GM19452 (cell line): ENCODE measurements around the gene RFX5.
"Not testable (repeated sequence)": the region's sequence is repeated elsewhere in the genome, so short reads cannot be mapped to it uniquely, and the experiment has no call there.

ENCODE experiments used
- ATAC-seq: cut with Tn5 transposase; IDR thresholded peaks from one replicate; pipeline ENCODE4 v1.9.1; 2021; ENCODE audit not compliant: unreplicated experiment

The RFX5 gene

DNA sequence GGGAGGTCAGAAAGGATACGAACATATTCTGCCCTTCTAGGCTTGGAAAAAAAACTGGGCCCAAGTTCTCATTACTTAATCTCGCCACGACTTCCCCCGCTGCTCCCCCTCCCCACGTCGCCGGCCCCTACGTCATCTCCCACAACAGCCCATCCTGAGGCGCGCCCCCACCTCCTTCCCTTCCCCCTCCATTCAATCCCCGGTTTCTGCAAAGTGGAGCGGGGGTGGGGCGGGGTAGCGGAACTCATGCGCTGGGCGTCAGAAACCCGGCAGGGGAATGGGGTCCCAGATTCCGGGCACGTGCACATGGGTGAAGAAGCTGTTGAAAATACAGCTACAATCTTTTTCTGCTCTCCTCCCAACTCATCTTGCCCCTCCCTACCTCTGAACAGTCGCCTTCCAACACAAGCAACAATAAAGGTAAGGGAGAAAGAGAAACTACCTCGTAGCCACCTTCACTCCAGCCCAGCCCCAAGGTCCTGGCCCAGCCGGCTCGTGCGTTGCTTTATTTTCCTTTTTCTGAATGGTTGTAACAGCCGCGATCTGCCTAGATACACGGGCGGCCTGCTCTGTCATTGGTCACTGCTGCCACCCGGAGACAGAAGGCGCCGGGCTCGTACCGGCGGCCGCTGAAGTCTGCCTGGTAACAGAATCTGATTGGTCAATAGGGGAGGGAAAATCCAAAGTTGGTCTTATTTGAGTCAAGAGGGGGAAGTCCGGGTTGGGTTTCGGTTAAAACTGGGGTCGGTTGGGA is at the start of gene RFX5:
Gene RFX5, minus strand, starts transcription at position 484 of the 754 bp plus-strand sequence. CDS start 932 bp downstream, outside the sequence.
- ATAC-seq: peak; percentile 95

DNA sequence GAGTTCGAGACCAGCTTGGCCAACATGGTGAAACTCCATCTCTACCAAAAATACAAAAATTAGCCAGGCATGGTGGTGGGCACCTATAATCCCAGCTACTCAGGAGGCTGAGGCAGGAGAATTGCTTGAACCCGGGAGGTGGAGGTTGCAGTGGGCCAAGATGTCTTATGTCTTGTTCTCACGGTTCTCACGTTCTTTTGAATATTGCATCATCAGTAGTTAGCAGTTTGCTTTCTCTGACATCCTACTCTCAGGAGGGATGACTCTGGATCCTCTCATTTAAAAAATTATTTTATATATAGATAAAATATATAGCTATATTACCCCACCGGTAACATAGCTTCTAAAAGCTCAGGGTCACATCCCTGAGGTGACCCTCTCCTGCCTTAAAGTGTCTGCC is 49.2 kb upstream of the RFX5 start:
- ATAC-seq: not testable (repeated sequence)

DNA sequence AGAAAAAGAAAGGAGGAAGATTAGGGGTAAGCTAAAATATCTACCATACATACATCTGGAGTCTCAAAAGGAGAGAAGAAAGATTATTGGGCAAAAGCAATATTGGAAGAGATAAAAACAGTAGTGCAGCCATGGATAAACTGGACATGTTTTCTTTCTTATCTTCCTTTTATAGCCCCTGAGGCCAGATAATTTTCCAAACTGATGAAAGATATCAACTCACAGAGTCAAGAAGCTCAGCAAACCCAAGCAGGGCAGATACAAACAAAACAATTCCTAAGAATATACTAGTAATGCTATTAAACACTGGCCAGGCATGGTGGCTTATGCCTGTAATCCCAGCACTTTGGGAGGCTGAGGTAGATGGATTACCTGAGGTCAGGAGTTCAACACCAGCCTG is 46.5 kb upstream of the RFX5 start:
- ATAC-seq: no peak

DNA sequence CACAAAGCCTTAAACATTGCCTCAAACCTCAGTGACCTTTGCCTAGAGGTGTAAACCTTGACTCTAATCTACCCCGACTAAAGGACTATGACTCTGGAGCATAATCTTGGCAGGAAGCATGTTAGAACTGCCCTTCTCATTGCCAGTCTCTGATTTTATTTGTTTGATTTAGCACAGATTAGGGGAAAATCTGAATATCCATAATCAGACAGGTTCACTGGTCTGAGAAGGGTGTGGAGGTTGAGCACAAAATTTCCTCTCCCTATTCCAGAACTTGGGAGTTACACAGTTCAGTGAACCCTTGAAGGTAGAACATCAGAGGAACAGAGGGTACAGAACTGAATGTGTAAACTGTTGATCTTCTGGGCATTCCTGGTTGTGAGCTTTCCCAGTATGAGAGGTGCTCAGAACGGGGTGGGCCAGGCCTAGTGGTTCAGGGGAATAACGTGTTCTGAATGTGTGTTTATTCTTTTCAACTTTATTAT is 44.1 kb upstream of the RFX5 start:
- no peak for ATAC-seq

DNA sequence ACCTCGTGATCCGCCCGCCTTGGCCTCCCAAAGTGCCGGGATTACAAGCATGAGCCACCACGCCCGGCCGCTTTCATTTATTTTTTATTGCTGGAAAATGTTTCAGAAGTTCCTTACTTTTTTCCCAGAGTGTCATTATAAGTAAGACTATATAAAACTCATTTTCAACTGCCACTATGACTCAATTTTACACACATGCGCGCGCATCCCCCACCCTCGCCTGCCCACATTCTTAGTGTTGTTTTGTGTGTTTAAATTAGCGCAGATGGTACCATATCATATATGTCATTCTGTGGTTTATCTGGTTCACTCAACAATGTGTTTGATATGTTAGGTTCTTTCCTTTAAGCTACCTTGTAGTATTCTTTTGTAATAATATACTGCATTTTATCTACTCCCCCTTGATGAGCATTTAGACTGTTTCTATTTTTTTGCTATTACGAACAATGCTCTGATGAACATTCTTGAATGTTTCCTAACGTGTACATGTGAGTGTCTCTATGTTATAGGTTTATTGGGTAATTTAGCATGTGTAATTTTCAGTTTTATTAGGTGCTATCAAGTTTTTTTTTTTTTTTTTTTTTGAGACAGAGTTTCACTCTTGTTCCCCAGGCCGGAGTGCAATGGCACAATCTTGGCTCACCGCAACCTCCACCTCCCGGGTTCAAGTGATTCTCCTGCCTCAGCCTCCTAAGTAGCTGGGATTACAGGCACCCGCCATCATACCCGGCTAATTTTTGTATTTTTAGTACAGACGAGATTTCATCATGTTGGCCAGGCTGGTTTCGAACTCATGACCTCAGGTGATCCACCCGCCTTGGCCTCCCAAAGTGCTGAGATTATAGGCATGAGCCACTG is 43.4 kb upstream of the RFX5 start:
- not testable (repeated sequence) for ATAC-seq

DNA sequence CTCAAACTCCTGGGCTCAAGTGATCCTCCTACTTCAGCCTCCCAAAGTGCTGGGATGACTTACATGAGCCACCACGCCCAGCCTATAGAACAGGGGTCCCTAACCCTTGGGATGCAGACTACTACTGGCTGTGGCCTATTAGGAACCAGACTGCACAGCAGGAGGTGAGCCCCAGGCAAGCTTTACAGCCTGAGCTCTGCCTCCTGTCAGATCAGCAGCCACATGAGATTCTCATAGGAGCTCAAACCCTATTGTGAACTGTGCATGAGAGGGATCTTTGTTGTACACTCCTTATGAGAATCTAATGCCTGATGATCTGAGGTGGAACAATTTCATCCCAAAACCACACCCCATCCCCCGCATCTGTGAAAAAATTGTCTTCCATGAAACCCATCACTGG is 39.0 kb upstream of the RFX5 start:
- no peak for ATAC-seq

DNA sequence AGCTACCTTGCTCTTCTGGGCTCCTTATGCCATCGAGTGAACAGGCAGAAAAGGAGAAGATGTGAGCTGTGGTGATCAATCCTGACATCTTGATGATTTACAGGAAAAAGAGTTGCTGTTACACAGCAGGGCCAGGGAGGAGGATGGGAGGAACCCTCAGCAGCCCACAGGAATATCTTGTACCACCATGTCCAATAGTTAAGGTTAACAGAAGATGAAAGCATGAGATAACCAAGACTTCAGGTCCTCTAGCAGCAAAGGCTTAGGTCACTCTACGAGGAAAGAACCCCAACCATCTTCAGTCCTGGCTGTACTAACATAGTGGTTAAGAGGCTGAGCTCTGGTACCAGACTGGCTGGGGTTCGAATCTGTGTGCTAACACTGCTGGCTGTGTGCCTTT is 37.5 kb upstream of the RFX5 start:
- no peak for ATAC-seq

DNA sequence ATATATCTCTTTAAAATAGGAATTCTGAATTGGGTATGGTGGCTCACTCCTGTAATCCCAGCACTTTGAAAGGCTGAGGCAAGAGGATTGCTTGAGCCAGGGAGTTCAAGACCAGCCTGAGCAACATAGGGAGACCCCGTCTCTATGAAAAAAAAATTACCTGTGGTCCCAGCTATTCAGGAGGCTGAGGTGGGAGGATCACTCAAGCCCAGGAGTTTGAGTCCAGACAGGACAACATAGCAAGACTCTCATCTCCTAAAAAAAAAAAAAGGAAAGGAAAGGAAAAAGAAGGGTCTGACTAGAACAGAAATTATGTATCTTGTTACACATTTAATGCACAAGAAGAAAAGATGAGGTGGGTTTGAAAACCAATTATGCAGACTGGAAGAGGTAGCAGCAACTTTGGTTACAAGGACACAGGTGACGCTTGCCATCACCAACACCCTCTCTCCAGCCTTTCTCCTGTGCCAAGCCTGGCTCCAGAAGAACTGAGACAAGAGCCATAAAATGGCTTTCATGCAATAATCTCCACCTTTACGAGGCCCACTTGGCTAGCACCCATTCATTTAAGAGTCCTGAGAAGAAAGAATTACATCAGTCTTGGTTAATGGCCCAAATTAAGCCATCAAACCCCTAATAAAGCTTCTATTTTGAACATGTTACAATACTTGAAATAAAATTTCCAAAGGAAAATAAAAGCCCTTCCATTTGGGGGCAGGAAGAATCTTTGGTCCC is 30.3 kb upstream of the RFX5 start:
- ATAC-seq: no peak

DNA sequence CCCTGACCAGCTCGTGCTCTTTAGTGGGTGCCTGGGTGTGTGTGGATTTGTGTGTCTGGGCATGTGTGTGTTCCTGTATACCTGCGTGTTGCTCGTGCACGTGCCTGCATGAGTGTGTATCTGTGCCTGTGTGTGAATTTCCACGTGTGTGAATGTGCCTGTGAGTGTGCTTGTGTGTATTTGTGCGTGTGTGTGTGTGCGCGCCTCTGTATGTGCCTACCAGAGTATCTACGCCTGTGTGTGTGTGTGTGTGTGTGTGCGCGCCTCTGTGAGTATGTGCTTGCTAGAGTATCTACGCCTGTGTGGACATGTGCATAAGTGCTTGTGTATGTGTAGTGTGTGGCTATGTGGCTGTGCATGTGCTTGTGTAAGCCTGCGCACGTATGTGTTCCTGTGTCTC is 26.1 kb upstream of the RFX5 start:
- ATAC-seq: no peak

DNA sequence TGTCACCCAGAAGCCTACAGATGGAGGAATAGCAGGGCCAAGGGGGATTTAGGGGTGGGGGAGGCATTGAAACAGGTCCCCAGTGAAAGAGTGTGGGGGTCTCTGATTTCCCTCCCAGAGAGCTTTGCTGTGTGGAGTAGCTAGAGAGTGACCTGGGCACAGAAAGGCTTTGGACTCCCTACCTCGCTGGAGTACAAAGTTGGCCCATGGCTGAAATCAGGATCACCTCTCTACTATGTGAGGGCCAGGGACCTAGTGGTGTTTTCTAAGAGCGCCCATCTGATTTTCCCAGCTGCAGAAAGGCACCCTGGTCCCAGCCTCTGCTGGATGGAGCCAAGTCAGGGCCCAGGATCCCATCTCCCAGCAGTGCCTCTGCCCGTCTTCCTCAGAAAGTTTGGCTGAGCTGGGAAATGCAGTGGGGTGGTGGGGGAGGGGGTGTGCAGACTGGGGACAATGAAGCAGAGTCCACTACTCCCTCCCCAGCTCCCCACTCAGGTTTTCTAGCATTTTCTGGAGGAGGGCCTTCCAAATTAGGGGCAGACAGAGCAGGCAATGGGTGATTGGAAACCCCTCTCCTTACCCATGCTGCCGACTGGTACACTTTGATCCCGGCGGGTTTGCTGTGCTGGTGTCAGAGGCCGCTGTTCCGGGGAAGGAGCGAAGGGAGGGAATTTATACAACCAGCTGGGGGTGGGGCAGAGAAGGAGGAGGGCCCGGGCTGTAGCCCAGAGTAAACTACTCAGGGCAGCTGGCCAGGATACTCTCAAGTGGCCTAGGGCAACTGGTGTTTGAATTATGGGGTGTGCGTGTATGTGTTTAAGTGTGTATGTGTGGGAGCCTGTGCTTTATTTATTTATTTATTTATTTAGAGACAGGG is 25.2 kb upstream of the RFX5 start, which contains the start of gene SELENBP1:
Gene SELENBP1, minus strand, starts transcription at position 648 of the 877 bp plus-strand sequence. Its CDS starts 64 bp downstream, at position 584.
- ATAC-seq: no peak

DNA sequence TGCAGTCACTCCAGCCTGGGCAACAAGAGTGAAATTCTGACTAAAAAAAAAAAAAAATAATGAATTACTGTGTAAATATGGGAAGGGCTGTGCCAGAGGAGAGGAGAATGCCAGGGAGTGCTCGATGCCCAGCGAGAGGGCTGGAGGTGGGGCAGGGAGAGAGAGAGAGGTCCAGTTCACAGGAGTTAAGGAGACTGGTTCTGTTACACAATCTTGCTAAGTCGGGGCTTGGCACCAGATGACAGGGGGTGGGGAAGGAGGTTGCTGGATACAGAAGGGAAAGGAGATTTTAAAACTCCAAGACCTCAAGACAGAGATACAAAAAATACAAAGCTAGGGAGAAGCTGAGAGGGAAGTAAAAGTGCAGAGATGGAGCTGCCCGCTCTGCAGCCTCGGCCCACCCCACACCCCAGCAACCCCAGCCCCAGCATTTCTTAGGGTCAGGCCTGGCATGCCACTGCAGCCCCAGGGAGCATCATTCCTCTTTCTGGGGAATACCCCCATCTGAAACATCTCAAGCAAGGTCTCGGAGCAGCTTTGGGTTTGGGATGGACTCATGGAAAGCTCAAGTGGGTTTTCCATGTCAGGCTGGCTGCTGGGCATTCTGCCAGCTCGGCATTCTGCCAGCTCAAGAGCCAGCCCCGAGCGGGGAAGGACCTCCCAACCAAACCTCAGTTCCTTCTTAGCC is 24.5 kb upstream of the RFX5 start:
- no peak for ATAC-seq

DNA sequence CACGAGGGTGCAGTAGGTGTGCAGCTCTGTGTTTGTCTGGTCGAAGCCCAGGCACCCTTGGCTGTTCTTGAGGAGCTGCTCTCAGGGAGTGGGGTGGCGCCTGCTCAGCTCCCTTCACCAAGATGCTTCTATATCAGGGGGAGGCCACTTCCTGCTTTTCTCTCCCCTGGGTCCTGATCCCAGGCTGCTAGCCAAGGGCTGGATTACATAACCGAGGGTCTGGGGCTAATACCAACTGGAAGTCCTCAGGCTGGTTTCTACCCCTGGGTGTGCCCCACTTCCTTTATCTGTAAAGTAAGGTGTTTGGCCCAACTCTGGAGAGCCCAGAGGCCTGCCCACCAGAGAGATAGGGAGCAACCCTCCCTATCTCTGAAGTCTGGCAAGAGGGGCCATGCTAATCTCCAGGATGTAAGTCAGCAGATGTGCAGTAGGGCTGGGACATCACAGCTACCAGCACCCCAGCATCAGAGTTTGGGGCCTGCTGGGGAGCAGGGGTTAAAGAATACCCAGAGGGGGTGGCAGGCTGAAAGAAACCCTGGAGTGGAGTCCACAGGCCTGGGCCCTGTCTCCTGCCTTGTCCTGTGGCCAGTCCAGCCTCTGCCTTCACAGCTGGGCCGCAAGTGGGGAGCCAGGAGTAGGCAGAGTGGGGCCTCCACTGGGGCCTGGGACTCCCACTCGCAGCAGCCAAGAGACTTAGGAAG is 23.3 kb upstream of the RFX5 start:
- ATAC-seq: no peak

DNA sequence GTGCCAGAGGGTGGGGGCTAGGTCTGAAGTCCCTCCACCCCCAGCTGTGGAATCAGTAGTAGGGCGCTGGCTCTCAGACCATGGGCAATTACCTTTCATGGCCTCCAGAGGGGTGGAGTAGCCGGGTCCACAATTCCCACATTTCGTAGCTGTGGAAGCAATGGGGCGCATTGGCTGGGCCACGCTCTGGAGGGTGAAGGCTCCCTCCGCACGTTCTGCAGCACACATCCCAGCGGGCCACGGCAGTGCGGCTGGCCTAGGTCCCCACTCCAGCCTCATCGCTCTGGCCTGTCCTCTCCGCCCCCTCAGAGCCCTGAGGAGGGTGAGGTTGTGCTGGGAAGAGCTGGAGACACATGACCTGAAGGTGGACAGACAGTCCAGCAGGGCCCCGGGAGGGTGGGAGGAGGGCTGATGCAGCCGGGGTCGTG is 22.6 kb upstream of the RFX5 start:
- ATAC-seq: no peak

DNA sequence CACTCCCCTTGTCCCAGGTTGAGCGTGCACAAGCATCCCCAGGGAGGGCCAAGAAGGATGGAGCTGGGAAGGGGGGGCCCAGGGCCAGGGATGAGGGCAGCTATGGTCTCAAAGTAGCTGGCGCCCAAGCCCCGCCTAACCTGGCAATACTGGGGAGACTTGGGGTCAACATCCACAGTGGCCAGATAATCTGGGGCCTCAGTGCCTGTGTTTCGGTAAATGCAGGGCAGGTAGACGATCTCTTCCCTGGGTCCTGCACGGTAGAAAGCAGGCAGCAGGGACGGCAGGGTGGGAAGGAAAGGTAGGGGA is 22.2 kb upstream of the RFX5 start:
- no peak for ATAC-seq

DNA sequence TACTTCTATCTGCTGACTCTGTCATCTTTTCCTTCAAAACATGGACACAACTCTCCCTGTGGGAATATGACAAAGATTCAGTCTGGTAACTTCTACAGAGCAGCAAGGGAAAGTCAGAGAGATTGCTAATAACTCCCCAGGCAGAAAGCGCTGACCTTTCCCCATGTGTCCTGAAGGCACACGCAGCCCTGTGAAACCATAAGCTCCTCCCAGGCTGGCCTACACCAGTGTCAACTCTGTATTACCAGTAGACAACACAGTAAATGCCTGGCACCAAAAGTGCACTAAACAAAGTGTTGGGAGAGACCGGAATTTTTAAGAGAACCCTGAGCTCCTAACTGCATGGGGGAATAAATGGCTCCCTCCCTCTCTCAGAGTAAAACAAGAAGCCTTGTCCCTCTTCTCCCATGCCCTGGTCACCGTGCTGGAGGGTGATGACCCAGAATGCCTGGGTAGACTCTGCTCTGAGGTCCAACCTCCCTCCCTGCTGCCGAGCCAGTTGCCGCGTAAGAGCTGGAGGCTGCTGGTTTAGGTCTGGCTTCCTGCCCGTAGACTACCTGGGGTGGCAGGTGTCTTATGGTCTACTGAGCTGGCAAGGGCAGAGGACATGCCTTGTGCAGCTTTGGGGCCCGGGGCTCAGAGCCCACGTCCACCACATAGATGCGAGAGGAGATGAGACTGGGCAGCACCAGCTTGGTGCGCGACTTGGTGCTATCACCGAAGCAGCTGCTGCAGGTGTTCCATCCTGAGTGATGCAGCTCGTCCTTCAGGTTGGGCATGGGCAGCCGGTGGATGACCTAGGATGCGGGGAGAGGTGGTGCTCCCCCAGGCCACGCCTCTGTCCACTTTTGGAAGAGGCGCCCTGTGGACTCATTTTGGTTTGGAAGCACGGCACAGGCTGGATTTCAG is 21.6 kb upstream of the RFX5 start:
- no peak for ATAC-seq

DNA sequence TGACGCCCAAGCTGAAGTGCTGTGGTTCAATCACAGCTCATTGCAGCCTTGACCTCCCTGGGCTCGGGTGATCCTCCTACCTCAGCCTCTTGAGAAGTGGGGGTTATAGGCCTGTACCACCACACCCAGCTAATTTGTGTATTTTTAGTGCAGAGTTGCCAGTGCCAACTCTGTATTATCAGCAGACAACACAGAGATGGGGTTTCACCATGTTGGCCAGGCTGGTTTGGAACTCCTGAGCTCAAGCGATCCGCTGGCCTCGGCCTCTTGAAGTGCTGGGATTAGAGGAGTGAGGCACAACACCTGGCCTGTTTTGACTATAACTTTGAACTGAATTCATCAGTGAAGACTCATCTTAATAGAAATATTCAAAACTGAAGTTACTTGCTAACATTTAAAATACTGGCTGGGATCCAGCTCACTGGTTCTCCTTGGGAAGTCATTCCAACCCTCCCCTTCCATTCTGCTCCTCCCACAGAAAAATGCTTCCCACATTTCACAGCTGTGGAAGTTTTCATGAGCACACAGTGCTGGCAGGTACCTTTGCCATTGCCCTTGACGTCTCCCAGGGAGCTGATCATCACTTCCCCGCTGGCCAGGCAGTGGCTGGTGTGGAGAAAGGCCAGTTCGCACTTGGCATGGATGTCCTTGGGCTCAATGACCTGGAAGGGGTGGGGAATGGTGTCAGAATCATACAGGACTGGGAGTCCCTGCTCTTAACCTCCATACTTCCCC is 20.8 kb upstream of the RFX5 start:
- ATAC-seq: no peak

DNA sequence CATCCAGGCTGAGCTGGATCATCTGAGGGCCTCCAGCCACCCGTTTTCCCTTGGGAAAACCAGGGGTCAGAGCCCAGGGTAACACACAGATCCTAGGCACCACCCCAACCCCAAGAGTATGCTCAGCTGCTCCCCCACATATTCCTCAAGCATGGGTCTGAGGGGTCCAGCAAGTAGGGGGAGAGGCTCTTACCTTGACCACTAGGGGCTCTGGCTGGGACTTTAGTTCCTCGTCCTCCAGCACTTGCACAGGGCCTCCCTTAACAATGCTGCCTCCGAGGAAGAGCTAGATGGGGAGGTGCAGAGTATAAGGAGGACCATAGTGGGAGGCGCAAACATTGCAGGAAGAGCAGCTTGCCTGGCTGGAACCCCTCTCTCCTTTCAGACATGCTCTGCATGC is 17.9 kb upstream of the RFX5 start:
- no peak for ATAC-seq
